ENCODE data around the gene SH2D3C. TPM values are rescaled to one million over a fixed set of nuclear protein-coding genes. Genes with fewer than 3 reads are reported as not detected.

The SH2D3C gene
- total and polyA plus RNA-seq, 10 of the 15 experiments (the other 5 are each of a cell fraction or from before 2014, with no cell fraction given) = 1.2 to 23.5 (median 16.2) TPM

DNA sequence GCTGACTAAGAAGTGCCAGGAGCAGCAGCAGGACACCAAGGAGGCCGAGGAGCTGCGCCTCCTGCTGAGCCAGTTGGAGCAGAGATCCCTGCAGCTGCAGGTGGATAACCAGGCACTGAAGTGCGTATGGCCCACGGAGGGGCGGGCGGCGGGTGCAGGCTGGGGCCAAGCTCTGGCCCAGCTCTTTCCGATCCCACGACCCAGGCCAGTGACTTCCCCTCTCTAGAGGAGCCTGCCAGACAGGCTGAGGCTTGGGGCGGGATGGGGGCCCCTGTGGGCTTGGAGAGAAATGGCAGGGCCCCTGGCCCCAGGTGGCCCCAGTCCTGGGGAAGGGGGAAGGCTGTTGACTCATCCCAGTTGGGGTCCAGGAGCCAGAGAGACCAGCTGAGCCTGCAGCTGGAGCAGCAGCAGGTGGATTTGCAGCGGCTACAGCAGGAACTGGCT lies 66.6 kb downstream of the SH2D3C start (continued):
- TF ChIP-seq, protein P1, sequence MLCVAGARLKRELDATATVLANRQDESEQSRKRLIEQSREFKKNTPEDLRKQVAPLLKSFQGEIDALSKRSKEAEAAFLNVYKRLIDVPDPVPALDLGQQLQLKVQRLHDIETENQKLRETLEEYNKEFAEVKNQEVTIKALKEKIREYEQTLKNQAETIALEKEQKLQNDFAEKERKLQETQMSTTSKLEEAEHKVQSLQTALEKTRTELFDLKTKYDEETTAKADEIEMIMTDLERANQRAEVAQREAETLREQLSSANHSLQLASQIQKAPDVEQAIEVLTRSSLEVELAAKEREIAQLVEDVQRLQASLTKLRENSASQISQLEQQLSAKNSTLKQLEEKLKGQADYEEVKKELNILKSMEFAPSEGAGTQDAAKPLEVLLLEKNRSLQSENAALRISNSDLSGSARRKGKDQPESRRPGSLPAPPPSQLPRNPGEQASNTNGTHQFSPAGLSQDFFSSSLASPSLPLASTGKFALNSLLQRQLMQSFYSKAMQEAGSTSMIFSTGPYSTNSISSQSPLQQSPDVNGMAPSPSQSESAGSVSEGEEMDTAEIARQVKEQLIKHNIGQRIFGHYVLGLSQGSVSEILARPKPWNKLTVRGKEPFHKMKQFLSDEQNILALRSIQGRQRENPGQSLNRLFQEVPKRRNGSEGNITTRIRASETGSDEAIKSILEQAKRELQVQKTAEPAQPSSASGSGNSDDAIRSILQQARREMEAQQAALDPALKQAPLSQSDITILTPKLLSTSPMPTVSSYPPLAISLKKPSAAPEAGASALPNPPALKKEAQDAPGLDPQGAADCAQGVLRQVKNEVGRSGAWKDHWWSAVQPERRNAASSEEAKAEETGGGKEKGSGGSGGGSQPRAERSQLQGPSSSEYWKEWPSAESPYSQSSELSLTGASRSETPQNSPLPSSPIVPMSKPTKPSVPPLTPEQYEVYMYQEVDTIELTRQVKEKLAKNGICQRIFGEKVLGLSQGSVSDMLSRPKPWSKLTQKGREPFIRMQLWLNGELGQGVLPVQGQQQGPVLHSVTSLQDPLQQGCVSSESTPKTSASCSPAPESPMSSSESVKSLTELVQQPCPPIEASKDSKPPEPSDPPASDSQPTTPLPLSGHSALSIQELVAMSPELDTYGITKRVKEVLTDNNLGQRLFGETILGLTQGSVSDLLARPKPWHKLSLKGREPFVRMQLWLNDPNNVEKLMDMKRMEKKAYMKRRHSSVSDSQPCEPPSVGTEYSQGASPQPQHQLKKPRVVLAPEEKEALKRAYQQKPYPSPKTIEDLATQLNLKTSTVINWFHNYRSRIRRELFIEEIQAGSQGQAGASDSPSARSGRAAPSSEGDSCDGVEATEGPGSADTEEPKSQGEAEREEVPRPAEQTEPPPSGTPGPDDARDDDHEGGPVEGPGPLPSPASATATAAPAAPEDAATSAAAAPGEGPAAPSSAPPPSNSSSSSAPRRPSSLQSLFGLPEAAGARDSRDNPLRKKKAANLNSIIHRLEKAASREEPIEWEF (IDR thresholded peaks at IDR 0.05; ENCODE audit: insufficient replicate concordance, low read depth, low read length) = no peak
- TF ChIP-seq, protein P2, sequence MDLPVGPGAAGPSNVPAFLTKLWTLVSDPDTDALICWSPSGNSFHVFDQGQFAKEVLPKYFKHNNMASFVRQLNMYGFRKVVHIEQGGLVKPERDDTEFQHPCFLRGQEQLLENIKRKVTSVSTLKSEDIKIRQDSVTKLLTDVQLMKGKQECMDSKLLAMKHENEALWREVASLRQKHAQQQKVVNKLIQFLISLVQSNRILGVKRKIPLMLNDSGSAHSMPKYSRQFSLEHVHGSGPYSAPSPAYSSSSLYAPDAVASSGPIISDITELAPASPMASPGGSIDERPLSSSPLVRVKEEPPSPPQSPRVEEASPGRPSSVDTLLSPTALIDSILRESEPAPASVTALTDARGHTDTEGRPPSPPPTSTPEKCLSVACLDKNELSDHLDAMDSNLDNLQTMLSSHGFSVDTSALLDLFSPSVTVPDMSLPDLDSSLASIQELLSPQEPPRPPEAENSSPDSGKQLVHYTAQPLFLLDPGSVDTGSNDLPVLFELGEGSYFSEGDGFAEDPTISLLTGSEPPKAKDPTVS (IDR thresholded peaks at IDR 0.05; ENCODE audit: low read depth, low read length) = no peak
- no peak for TF ChIP-seq SUZ12 (IDR thresholded peaks at IDR 0.05; ENCODE audit: unreplicated experiment)
- no peak for TF ChIP-seq TCF7 (IDR thresholded peaks at IDR 0.05; ENCODE audit: borderline replicate concordance)

DNA sequence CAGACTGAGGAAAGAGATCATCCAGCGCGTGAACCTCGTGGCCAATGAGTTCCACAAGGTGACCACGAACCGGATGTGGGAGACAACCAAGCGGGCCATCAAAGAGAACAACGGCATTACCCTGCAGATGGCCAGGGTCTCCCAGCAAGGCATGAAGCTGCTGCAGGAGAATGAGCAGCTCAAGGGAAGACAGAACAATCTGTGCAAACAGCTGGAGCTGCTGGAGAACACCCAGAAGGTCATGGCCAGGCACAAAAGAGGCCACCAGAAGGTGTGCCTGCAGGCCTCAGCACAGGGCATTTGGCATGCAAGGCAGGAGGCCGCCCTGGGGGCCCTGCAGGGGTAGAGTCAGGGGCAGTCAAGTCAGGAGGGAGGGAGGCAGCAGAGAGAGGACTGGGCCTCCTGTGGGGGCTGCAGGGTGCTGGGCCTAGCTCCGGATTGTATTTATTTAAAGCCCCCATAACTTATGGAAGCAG lies 67.2 kb downstream of the SH2D3C start:
- SMC1A ChIA-PET (ENCODE audit: uncharacterized antibody, unreplicated experiment) = no interaction called here
- no peak for FAIRE-seq
- no peak for ATAC-seq
- Histone ChIP-seq H4K20me1 (ENCODE audit: control insufficient read depth, insufficient read depth) (no peaks in the 10 kb centered on the region), H2AFZ (ENCODE audit: control insufficient read depth, low read depth, low read length) (no peak overlapping the region), H3K36me3 (ENCODE audit: control insufficient read depth in 2 of 2, insufficient read depth in 2 of 2, low read length in 1 of 2) (no peaks in the 10 kb centered on the region; a peak in 1 of 4 replicates), H3K9ac (ENCODE audit: control insufficient read depth, insufficient read depth, low read length) (no peak overlapping the region), H3K79me2 (ENCODE audit: control insufficient read depth, insufficient read depth, low read length) (no peaks in the 10 kb centered on the region), H3K4me3 (no peak overlapping the region), H3K27ac (ENCODE audit: control insufficient read depth, insufficient read depth) (no peak overlapping the region), H3K9me3 (replicated peaks; ENCODE audit: control insufficient read depth, insufficient read depth, low read length) (no peaks in the 10 kb centered on the region; the same call in 2 of the 3 replicates), H3K27me3 (replicated peaks in 1 of 2; ENCODE audit: control insufficient read depth in 2 of 2, insufficient read depth in 2 of 2, low read length in 1 of 2) (no peaks in the 10 kb centered on the region), H3K4me2 (ENCODE audit: control insufficient read depth, insufficient read depth) (no peak overlapping the region), H3K4me1 (ENCODE audit: control insufficient read depth, insufficient read depth, low read length) (peaks cover 6% of the 10 kb centered on the region; the same call in 1 of the 2 replicates)
- TF ChIP-seq NR2F1 (conservative IDR thresholded peaks at IDR 0.05) (0 out of 2 replicates have a peak, but pooled peaks have one; percentile 26), YY1 (IDR thresholded peaks at IDR 0.05; ENCODE audit: low read depth, low read length) (no peak), RUNX3 (IDR thresholded peaks at IDR 0.05; ENCODE audit: low read length) (peak; percentile 67), BCL11A (IDR thresholded peaks at IDR 0.05; ENCODE audit: low read depth, low read length) (no peak)
- CTCF ChIA-PET = interaction anchor here (1.1 kb wide), 1 partner anchor 199 kb away, joined by 3 read pairs; no protein-coding TSS in a partner anchor
- intact Hi-C loops (cut with micrococcal nuclease; ENCODE audit: unreplicated experiment) (no loop called here), in situ Hi-C loops (cut with MboI) (no loop called here)
- no TSS peak for BruUV-seq (replicated peaks)
- 8% methylated on average over 9 of the region's 9 CpGs for WGBS (ENCODE audit: insufficient coverage, insufficient replicate concordance, low lambda C conversion rate, missing lambda C conversion rate)
- RAD21 ChIA-PET (ENCODE audit: unreplicated experiment) = no interaction called here
- POLR2A ChIA-PET = no interaction called here
- DNase-seq (ENCODE audit: low read depth, low spot score) = no peak

Data from GM12878 (cell line).